ENCODE measurements around the gene KRT10.
A peak's percentile ranks its signal among the peaks of the same experiment; 100 is the strongest.

The KRT10 gene

DNA sequence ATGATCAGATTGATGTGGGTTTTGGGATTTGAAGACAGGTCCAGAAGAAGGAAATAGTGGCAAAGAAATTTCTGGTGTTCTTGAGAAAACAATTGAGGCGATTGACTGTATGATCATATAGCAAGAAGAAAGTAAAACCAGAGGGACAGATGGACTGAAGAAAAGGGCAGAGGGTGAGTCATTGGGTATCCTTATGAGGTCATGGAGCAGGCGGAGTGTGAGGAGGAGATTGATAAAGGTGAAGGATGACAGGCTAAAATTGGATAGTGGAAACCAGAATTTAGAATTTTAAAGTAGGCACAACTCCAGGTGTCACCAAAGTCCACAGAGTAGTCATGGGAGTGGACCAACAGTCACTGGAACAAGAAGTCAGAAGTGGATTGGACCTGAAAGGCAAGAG, 21.3 kb downstream of the KRT10 start:
- no peak for DNase-seq

GRCh38 chr17:40800381-40800780, 22.0 kb downstream of the KRT10 start:
- no peak for DNase-seq

GRCh38 chr17:40799859-40800258, 22.6 kb downstream of the KRT10 start, which contains the start of gene KRT28:
Gene KRT28 (minus strand): TSS chr17:40799959. CDS start chr17:40799893, 66 bp downstream.
- no peak for DNase-seq

DNA sequence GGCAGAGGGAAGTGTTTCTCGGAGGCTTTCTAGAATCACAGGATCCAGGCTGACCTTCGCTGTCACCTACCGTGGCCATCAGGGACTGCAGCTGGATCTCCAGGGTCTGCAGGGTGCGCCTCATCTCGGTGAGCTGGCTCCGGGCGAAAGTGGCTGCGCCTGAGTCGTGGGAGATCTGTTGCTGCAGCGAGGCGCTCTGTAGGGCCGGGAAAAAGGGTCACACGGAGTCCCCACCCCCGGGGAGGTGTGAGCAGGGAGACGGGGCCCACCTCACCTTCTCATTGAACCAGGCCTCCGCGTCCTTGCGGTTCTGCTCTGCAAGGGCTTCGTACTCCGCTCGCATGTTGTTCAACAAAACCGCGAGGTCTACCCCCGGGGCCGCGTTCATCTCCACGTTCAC, 25.6 kb downstream of the KRT10 start:
- DNase-seq = no peak

DNA sequence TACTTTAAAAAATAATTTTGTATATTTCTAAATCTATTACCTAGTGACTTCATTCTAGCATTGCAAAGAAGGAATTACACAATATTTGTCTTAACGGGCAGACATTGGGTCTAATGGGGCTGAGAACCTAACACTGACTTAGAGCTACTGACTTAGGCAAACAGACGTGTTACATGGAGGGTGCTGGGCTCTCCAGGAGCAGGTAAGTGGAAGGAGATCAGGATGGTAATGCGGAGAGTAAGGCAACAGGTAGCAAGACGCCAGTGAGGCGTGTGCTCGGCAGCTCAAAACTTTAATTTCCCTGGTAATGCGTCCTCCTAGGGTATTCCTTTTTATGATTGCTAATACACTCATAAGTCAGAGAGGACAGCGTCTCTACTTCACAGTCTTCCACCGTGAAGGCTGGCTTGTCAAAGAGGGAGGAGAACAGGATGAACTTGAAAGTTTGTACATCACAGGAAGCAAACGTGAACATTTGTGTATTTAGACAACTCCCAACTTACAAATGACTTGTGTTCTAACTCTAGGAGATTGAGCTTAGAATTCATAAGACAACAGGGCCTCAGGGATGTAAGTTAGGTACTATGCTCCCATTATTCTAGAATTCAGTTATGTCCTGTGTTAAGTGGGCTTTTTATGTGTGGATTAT, 27.3 kb downstream of the KRT10 start:
- DNase-seq = no peak

DNA sequence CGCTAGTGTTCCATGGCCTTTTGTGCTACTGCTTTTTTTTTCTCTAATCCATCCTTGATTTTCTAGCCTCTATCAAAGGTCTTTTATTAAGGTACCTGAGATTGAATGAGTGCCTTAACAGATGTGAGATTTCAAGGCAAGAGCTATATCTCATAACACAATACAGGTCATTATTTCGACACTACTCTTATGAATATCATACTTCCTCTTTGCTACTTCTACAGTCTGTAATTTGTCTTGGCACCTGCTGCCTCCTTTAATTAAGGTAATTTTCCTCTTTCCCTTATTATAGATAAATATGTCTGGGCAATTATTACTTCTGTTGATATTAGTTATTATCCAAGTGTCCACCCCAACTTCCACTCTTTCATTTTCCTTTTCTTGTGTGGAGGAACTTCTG, 27.9 kb downstream of the KRT10 start:
- no peak for DNase-seq

DNA sequence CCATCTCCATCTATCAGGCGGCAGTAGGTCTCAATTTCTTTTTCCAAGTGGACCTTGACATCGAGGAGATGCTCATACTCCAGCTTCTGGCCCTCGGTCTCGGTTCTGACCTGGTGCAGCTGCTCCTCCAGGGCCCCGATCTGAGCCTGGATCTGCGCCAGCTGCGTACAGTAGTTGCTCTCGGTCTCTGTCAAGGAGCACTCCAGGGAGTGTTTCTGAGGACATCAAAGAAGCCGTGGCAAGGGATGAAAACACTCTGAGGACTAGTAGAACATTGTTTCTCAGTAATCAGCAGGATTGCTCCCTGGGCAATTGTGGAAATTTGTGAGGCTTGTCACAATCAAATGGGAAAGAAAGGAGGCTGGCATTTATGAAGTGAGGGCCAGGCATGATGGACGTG, 28.6 kb downstream of the KRT10 start:
- no peak for DNase-seq

DNA sequence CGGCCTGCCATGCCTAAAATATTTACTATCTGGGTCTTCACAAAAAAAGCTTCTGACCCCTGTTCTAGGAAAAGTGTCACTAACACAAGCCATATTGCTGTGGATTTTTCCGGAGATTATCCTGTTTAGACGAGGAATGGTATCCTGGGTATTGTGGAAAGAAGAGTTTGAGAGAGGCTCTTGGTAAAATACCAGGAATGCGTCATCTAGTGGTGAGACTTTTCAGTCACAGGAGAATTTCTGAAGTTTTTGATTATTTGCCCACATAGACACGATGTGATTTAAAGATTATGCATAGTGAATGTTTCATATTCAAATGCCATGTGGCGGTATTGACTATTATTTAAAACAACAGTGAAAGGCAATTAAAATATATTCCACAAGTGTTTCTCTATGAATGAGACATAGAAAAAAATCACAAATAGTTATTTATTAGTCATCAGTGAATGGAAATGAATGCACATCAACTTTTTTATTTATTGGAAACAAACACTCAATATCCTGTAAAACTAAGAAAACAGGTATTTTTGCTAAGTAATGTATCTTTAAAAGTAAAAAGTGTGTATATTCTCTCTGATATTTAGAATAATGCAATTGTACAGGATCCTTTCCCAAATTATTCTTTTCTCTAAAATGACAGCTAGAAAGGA, 30.5 kb downstream of the KRT10 start:
- no peak for DNase-seq

GRCh38 chr17:40791111-40791510, 31.3 kb downstream of the KRT10 start:
- no peak for DNase-seq

DNA sequence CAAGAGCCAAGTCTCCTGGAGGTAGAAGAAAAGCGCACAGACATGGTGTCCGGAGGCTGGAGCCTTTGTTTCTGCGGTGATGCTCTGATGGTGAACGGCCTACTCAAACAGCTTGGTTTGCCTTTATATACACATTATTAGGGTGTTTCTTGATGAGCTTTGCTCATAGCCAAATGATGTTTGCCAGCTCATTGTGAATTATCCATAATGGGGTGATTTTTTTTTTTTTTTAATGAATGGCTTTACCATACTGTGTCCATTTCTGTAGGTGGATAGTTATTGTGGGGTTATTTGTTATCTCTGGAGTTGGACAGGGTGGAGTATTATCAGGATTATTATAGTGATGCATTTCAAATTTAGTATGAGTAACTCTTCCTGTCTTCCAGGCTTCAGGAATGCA, 40.0 kb downstream of the KRT10 start, which contains the start of gene KRT27:
TSS of gene KRT27 (minus strand) at position 101 of the 400 bp plus-strand sequence. CDS start at position 44, 57 bp downstream.
- DNase-seq = no peak

GRCh38 chr17:40779181-40779909, 43.1 kb downstream of the KRT10 start:
- peak; percentile 8 for DNase-seq

DNA sequence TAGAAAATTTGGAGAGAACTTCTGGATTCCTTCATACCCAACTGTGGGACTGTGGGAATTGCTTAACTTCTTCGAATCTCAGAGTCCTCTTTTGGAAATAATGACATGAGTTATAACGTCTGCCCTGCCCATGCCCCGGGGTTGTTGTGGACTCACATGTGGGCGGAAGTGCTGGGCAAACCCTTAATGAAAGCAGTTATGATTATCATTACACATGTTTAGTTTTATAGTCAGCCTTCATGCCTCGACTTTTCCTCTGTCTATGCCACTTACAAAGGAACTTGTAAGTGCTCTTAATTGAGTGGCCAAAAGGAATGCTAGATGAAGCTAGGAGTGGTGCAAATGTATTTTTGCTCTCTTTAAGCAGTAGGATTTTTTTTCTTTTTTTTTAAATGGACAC, 44.0 kb downstream of the KRT10 start:
- no peak for DNase-seq

- DNase-seq = no peak
Observed at GRCh38 chr17:40777971-40778370, 44.4 kb downstream of the KRT10 start.

- no peak for DNase-seq
Observed at GRCh38 chr17:40777459-40777858, 45.0 kb downstream of the KRT10 start.

- DNase-seq = no peak
Observed at GRCh38 chr17:40775945-40776344, 46.5 kb downstream of the KRT10 start.

DNA sequence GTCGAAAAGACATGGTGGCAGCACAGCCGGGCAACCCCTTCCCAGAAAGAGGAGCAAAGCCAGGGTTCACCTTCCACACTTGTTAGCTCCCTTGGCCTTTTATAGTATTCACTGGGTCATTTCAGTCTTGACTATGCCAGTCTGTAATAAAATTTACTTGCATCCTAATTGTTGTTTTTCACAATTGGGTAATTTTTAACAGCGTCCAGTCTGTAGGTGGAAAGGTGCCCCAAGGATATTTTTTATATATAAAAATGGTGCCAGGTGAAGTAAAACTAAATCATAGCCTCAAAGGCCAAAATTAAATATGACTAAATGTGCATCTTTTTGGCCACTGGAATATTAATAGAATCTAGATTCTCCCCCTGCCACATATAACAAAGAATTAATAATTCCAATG, 50.3 kb downstream of the KRT10 start, which contains the start of gene KRT26:
TSS of gene KRT26 (minus strand) at position 101 of the 400 bp plus-strand sequence. CDS start at position 13, 88 bp downstream.
- no peak for DNase-seq

Measured in RPMI8226 (cell line).